ENCODE data around the gene A1CF. TPM values are rescaled to one million over a fixed set of nuclear protein-coding genes. Genes with fewer than 3 reads are reported as not detected.
"Not testable (repeated sequence)": the region's sequence is repeated elsewhere in the genome, so short reads cannot be mapped to it uniquely, and the experiment has no call there.

A1CF gene
- total and polyA plus RNA-seq, 2 donors from 2014 or later, result 3.7 to 3.8 TPM

GRCh38 chr10:50883629-50884028 is 1.8 kb downstream of the A1CF start:
- no peaks in the 10 kb centered on the region for H3K27me3 ChIP-seq (ENCODE audit: control insufficient read depth, insufficient read depth, low read length)
- H3K36me3 ChIP-seq (ENCODE audit: control insufficient read depth in 2 of 3, insufficient read depth in 3 of 3, low read length in 3 of 3), result no peaks in the 10 kb centered on the region
- FAIRE-seq (no peak), DNase-seq (no peak)
- no peaks in the 10 kb centered on the region for H3K9me3 ChIP-seq (ENCODE audit: control insufficient read depth in 2 of 3, insufficient read depth in 1 of 3, low read length in 3 of 3)
- H3K9ac ChIP-seq (ENCODE audit: low read length in 3 of 3), result no peak overlapping the region
- H3K27ac ChIP-seq (ENCODE audit: low read depth in 2 of 2, low read length in 2 of 2), result no peak overlapping the region
- intact Hi-C loops (cut with DNase I), result no loop called here
- no peaks in the 10 kb centered on the region for H3K4me1 ChIP-seq (ENCODE audit: control insufficient read depth in 2 of 3, insufficient read depth in 2 of 3, low read depth in 1 of 3, low read length in 3 of 3)
- H3K4me3 ChIP-seq (ENCODE audit: low read length in 3 of 3), result peak overlapping the region in 2 of 3 donors; percentile 12 to 27
- TF ChIP-seq CTCF (IDR thresholded peaks at IDR 0.05; ENCODE audit: borderline replicate concordance, extremely low read depth, insufficient read depth), result no peak

GRCh38 chr10:50882540-50882983 is 2.9 kb downstream of the A1CF start:
- no peaks in the 10 kb centered on the region for H3K27me3 ChIP-seq (ENCODE audit: control insufficient read depth, insufficient read depth, low read length)
- no peaks in the 10 kb centered on the region for H3K4me1 ChIP-seq (ENCODE audit: control insufficient read depth in 2 of 3, insufficient read depth in 2 of 3, low read depth in 1 of 3, low read length in 3 of 3)
- TF ChIP-seq CTCF (IDR thresholded peaks at IDR 0.05; ENCODE audit: borderline replicate concordance, extremely low read depth, insufficient read depth), result no peak
- H3K27ac ChIP-seq (ENCODE audit: low read depth in 2 of 2, low read length in 2 of 2), result no peak overlapping the region
- no peak for DNase-seq
- no peak for FAIRE-seq
- no peaks in the 10 kb centered on the region for H3K36me3 ChIP-seq (ENCODE audit: control insufficient read depth in 2 of 3, insufficient read depth in 3 of 3, low read length in 3 of 3)
- H3K9ac ChIP-seq (ENCODE audit: low read length in 3 of 3), result no peak overlapping the region
- H3K9me3 ChIP-seq (ENCODE audit: control insufficient read depth in 2 of 3, insufficient read depth in 1 of 3, low read length in 3 of 3), result no peaks in the 10 kb centered on the region
- intact Hi-C loops (cut with DNase I), result no loop called here
- H3K4me3 ChIP-seq (ENCODE audit: low read length in 3 of 3), result no peak overlapping the region

GRCh38 chr10:50881046-50881445 is 4.4 kb downstream of the A1CF start:
- H3K9ac ChIP-seq (ENCODE audit: low read length in 3 of 3); H3K36me3 ChIP-seq (ENCODE audit: control insufficient read depth in 2 of 3, insufficient read depth in 3 of 3, low read length in 3 of 3); H3K27me3 ChIP-seq (ENCODE audit: control insufficient read depth, insufficient read depth, low read length); H3K4me1 ChIP-seq (ENCODE audit: control insufficient read depth in 2 of 3, insufficient read depth in 2 of 3, low read depth in 1 of 3, low read length in 3 of 3); intact Hi-C loops (cut with DNase I); DNase-seq; FAIRE-seq; H3K4me3 ChIP-seq (ENCODE audit: low read length in 3 of 3); H3K9me3 ChIP-seq (ENCODE audit: control insufficient read depth in 2 of 3, insufficient read depth in 1 of 3, low read length in 3 of 3); H3K27ac ChIP-seq (ENCODE audit: low read depth in 2 of 2, low read length in 2 of 2): not testable (repeated sequence)

- TF ChIP-seq CTCF (IDR thresholded peaks at IDR 0.05; ENCODE audit: borderline replicate concordance, extremely low read depth, insufficient read depth), result no peak
- Histone ChIP-seq H3K4me3 (ENCODE audit: low read length in 3 of 3) (no peak overlapping the region), H3K27me3 (ENCODE audit: control insufficient read depth, insufficient read depth, low read length) (no peaks in the 10 kb centered on the region), H3K9ac (ENCODE audit: low read length in 3 of 3) (no peak overlapping the region), H3K4me1 (ENCODE audit: control insufficient read depth in 2 of 3, insufficient read depth in 2 of 3, low read depth in 1 of 3, low read length in 3 of 3) (no peaks in the 10 kb centered on the region), H3K27ac (ENCODE audit: low read depth in 2 of 2, low read length in 2 of 2) (no peak overlapping the region), H3K36me3 (ENCODE audit: control insufficient read depth in 2 of 3, insufficient read depth in 3 of 3, low read length in 3 of 3) (no peaks in the 10 kb centered on the region), H3K9me3 (ENCODE audit: control insufficient read depth in 2 of 3, insufficient read depth in 1 of 3, low read length in 3 of 3) (no peaks in the 10 kb centered on the region)
- FAIRE-seq (no peak), DNase-seq (no peak)
- intact Hi-C loops (cut with DNase I), result no loop called here
Measured at GRCh38 chr10:50876429-50876828, 9.0 kb downstream of the A1CF start.

All from kidney (tissue), 14 donors.